ENCODE measurements around the gene BACH2. TPM values are rescaled to one million over a fixed set of nuclear protein-coding genes. Genes with fewer than 3 reads are reported as not detected.

Gene BACH2
- total RNA-seq, 4 donors from 2014 or later: 9.3 to 34.5 (median 11.1) TPM

GRCh38 chr6:89924231-89924630 is 372.4 kb downstream of the BACH2 start:
- no peak for DNase-seq (ENCODE audit: low spot score in 2 of 2)
- no peak for TF ChIP-seq CTCF (IDR thresholded peaks at IDR 0.05)
- no peak for TF ChIP-seq POLR2A (IDR thresholded peaks at IDR 0.05)
- intact Hi-C loops (cut with DNase I; ENCODE audit: low total_unique reads): no loop called here
- WGBS, 2 donors: 67 to 68% methylated on average over 5 of the region's 5 CpGs
- H3K4me3 ChIP-seq (ENCODE audit: low read depth, poor library complexity, severe bottlenecking): no peak overlapping the region

- TF ChIP-seq POLR2A (IDR thresholded peaks at IDR 0.05): no peak
- TF ChIP-seq CTCF (IDR thresholded peaks at IDR 0.05): no peak
- WGBS, 2 donors: 81 to 84% methylated on average over 10 of the region's 10 CpGs
- H3K4me3 ChIP-seq (ENCODE audit: low read depth, poor library complexity, severe bottlenecking): no peak overlapping the region
- intact Hi-C loops (cut with DNase I; ENCODE audit: low total_unique reads): no loop called here
- DNase-seq (ENCODE audit: low spot score in 2 of 2): no peak
Measured at GRCh38 chr6:89921691-89922090, 375.0 kb downstream of the BACH2 start.

GRCh38 chr6:89921197-89921596 is 375.4 kb downstream of the BACH2 start:
- no peak for DNase-seq (ENCODE audit: low spot score in 2 of 2)
- no peak for TF ChIP-seq CTCF (IDR thresholded peaks at IDR 0.05)
- no peak for TF ChIP-seq POLR2A (IDR thresholded peaks at IDR 0.05)
- WGBS, 2 donors: 84 to 86% methylated on average over 6 of the region's 6 CpGs
- no peak overlapping the region for H3K4me3 ChIP-seq (ENCODE audit: low read depth, poor library complexity, severe bottlenecking)
- intact Hi-C loops (cut with DNase I; ENCODE audit: low total_unique reads): no loop called here

- no peak overlapping the region for H3K4me3 ChIP-seq (ENCODE audit: low read depth, poor library complexity, severe bottlenecking)
- no peak for TF ChIP-seq POLR2A (IDR thresholded peaks at IDR 0.05)
- DNase-seq (ENCODE audit: low spot score in 2 of 2): no peak
- intact Hi-C loops (cut with DNase I; ENCODE audit: low total_unique reads): no loop called here
- WGBS, 2 donors: 31 to 60% methylated on average over 3 of the region's 3 CpGs
Measured at GRCh38 chr6:89917801-89918366, 378.8 kb downstream of the BACH2 start.

- no peak for DNase-seq (ENCODE audit: low spot score in 2 of 2)
- H3K4me3 ChIP-seq (ENCODE audit: low read depth, poor library complexity, severe bottlenecking): no peak overlapping the region
- TF ChIP-seq CTCF (IDR thresholded peaks at IDR 0.05): no peak
- no peak for TF ChIP-seq POLR2A (IDR thresholded peaks at IDR 0.05)
- intact Hi-C loops (cut with DNase I; ENCODE audit: low total_unique reads): no loop called here
- 94 to 95% methylated on average over 4 of the region's 4 CpGs for WGBS, 2 donors
Measured at GRCh38 chr6:89917216-89917615, 379.4 kb downstream of the BACH2 start.

- TF ChIP-seq POLR2A (IDR thresholded peaks at IDR 0.05) (no peak), CTCF (IDR thresholded peaks at IDR 0.05) (no peak)
- 94 to 97% methylated on average over 3 of the region's 3 CpGs for WGBS, 2 donors
Measured at GRCh38 chr6:89916136-89916920, 380.3 kb downstream of the BACH2 start.

More at GRCh38 chr6:89916136-89916920, 380.3 kb downstream of the BACH2 start:
- intact Hi-C loops (cut with DNase I; ENCODE audit: low total_unique reads): no loop called here
- no peak for DNase-seq (ENCODE audit: low spot score in 2 of 2)
- H3K4me3 ChIP-seq (ENCODE audit: low read depth, poor library complexity, severe bottlenecking): no peak overlapping the region
